ENCODE data around the gene ENSA. TPM values are rescaled to one million over a fixed set of nuclear protein-coding genes. Genes with fewer than 3 reads are reported as not detected.
"Not testable (repeated sequence)": the region's sequence is repeated elsewhere in the genome, so short reads cannot be mapped to it uniquely, and the experiment has no call there.

Gene ENSA
- total RNA-seq, 1 donor from 2014 or later = 144 TPM

GRCh38 chr1:150624134-150624533 is 5.3 kb downstream of the ENSA start:
- ATAC-seq = not testable (repeated sequence)
- intact Hi-C loops (cut with DNase I) = loop anchor here (5.0 kb wide), 1 partner anchor 62 kb away; no protein-coding TSS in a partner anchor

GRCh38 chr1:150622303-150622975 is 7.0 kb downstream of the ENSA start:
- DNase-seq (ENCODE audit: low spot score) (peak; percentile 67), ATAC-seq (peak; percentile 84)
- intact Hi-C loops (cut with DNase I) = loop anchor here (5.0 kb wide), 1 partner anchor 60 kb away; no protein-coding TSS in a partner anchor

More at GRCh38 chr1:150624134-150624533, 5.3 kb downstream of the ENSA start:
- not testable (repeated sequence) for DNase-seq (ENCODE audit: low spot score)

- intact Hi-C loops (cut with DNase I) = loop anchor here (5.0 kb wide), 1 partner anchor 59 kb away; no protein-coding TSS in a partner anchor
- ATAC-seq (peak; percentile 43), DNase-seq (ENCODE audit: low spot score) (no peak)
Observed at GRCh38 chr1:150621497-150622302, 7.7 kb downstream of the ENSA start.

- intact Hi-C loops (cut with DNase I) = loop anchor here (5.0 kb wide), 1 partner anchor 59 kb away; no protein-coding TSS in a partner anchor
- DNase-seq (ENCODE audit: low spot score) (no peak), ATAC-seq (no peak)
Observed at GRCh38 chr1:150620919-150621318, 8.5 kb downstream of the ENSA start.

GRCh38 chr1:150619576-150620509 is 9.6 kb downstream of the ENSA start:
- ATAC-seq = peak; percentile 67
- intact Hi-C loops (cut with DNase I) = loop anchor here (5.0 kb wide), 1 partner anchor 58 kb away; no protein-coding TSS in a partner anchor
- DNase-seq (ENCODE audit: low spot score) = no peak

GRCh38 chr1:150615346-150616201 is 13.8 kb downstream of the ENSA start:
- no peak for ATAC-seq
- no peak for DNase-seq (ENCODE audit: low spot score)
- intact Hi-C loops (cut with DNase I) = no loop called here

- no peak for DNase-seq (ENCODE audit: low spot score)
- intact Hi-C loops (cut with DNase I) = no loop called here
Observed at GRCh38 chr1:150613061-150613920, 16.1 kb downstream of the ENSA start.

GRCh38 chr1:150612014-150612345 is 17.4 kb downstream of the ENSA start:
- intact Hi-C loops (cut with DNase I) = no loop called here
- ATAC-seq (no peak), DNase-seq (ENCODE audit: low spot score) (no peak)

More at GRCh38 chr1:150613061-150613920, 16.1 kb downstream of the ENSA start:
- ATAC-seq = peak; percentile 67

GRCh38 chr1:150610576-150610975 is 18.8 kb downstream of the ENSA start:
- ATAC-seq (no peak), DNase-seq (ENCODE audit: low spot score) (no peak)
- intact Hi-C loops (cut with DNase I) = no loop called here

GRCh38 chr1:150609732-150610131 is 19.7 kb downstream of the ENSA start:
- DNase-seq (ENCODE audit: low spot score) (no peak), ATAC-seq (no peak)
- intact Hi-C loops (cut with DNase I) = no loop called here

- ATAC-seq = no peak
Observed at GRCh38 chr1:150606463-150607142, 22.8 kb downstream of the ENSA start.

GRCh38 chr1:150605451-150605731 is 24.0 kb downstream of the ENSA start:
- ATAC-seq; intact Hi-C loops (cut with DNase I); DNase-seq (ENCODE audit: low spot score): not testable (repeated sequence)

More at GRCh38 chr1:150606463-150607142, 22.8 kb downstream of the ENSA start:
- DNase-seq (ENCODE audit: low spot score) = no peak
- intact Hi-C loops (cut with DNase I) = no loop called here

GRCh38 chr1:150604226-150604588 is 25.2 kb downstream of the ENSA start:
- ATAC-seq (no peak), DNase-seq (ENCODE audit: low spot score) (no peak)

GRCh38 chr1:150603711-150604110 is 25.7 kb downstream of the ENSA start:
- ATAC-seq (no peak), DNase-seq (ENCODE audit: low spot score) (no peak)
- intact Hi-C loops (cut with DNase I) = no loop called here

More at GRCh38 chr1:150604226-150604588, 25.2 kb downstream of the ENSA start:
- intact Hi-C loops (cut with DNase I) = no loop called here

- ATAC-seq; DNase-seq (ENCODE audit: low spot score); intact Hi-C loops (cut with DNase I): not testable (repeated sequence)
Observed at GRCh38 chr1:150602372-150602771, 27.0 kb downstream of the ENSA start.

GRCh38 chr1:150601540-150601939 is 27.9 kb downstream of the ENSA start:
- DNase-seq (ENCODE audit: low spot score) (no peak), ATAC-seq (no peak)
- intact Hi-C loops (cut with DNase I) = no loop called here

- intact Hi-C loops (cut with DNase I); DNase-seq (ENCODE audit: low spot score); ATAC-seq: not testable (repeated sequence)
Observed at GRCh38 chr1:150598346-150598745, 31.1 kb downstream of the ENSA start.

Data from sciatic nerve (tissue), 2 donors.